HepG2 (cell line): ENCODE data around the gene IL1R1. TPM values are rescaled to one million over a fixed set of nuclear protein-coding genes. Genes with fewer than 3 reads are reported as not detected.

Experiments
- polyA plus RNA-seq, 8 experiments: library from polyadenylated mRNA; depleted of rRNA in 3 of 8; stranded (reverse) in 7 of 8; unstranded in 1 of 8; fragments of >200 nt; fragmentation: Illumina TruSeq in 4 of 8; extraction: Trizol in 4 of 8; gene quantifications; 2 replicates each; pipeline versions ENCODE4 v1.2.1 to v1.2.3, GENCODE V29; 2011 to 2016; ENCODE audit warnings: low read depth in 4 of 8, missing spikeins in 1 of 8, mixed read lengths in 1 of 8; ENCODE audit not compliant: insufficient read depth in 1 of 8
- total RNA-seq, 5 experiments: library from RNA; depleted of rRNA; stranded (reverse); fragments of >200 nt; fragmentation: Illumina TruSeq; extraction: Trizol; gene quantifications; 2 replicates each; pipeline ENCODE4 v1.2.3, GENCODE V29; 2016; ENCODE audit warnings: low read depth in 1 of 5

IL1R1 gene
- total and polyA plus RNA-seq, 2 of the 13 experiments (the other 11 are each of a cell fraction or from before 2014, with no cell fraction given): 38.0 to 93.1 TPM

Other genes starting within 250 kb of the IL1R1 start
- gene IL1R2, start 150.8 kb upstream of the IL1R1 start, total RNA-seq (2016; rRNA removed; fragmentation: Illumina TruSeq; extraction: Trizol): 1.9 and 3.6 TPM in 2 replicates
- 4.7 and 7.3 TPM in 2 replicates for gene IL1R2, start 150.8 kb upstream of the IL1R1 start, polyA plus RNA-seq (2011; rRNA removed)
- not detected in 2 replicates for gene IL1RL2, start 44.3 kb downstream of the IL1R1 start, total RNA-seq (2016; rRNA removed; fragmentation: Illumina TruSeq; extraction: Trizol)
- 0.03 TPM in 1 of 2 replicates, not detected in the other for gene IL1RL2, start 44.3 kb downstream of the IL1R1 start, polyA plus RNA-seq (2011; rRNA removed)
- gene IL1RL1, start 168.8 kb downstream of the IL1R1 start, total RNA-seq (2016; rRNA removed; fragmentation: Illumina TruSeq; extraction: Trizol): 0.02 and 0.06 TPM in 2 replicates
- 0.03 and 0.04 TPM in 2 replicates for gene IL1RL1, start 168.8 kb downstream of the IL1R1 start, polyA plus RNA-seq (2011; rRNA removed)
- 0.04 TPM in 1 of 2 replicates, not detected in the other for gene IL18R1, start 213.1 kb downstream of the IL1R1 start, total RNA-seq (2016; rRNA removed; fragmentation: Illumina TruSeq; extraction: Trizol)
- gene IL18R1, start 213.1 kb downstream of the IL1R1 start, polyA plus RNA-seq (2011; rRNA removed): 0.01 and 0.08 TPM in 2 replicates